ENCODE data around the gene KLC3. TPM values are rescaled to one million over a fixed set of nuclear protein-coding genes. Genes with fewer than 3 reads are reported as not detected.
A peak's percentile ranks its signal among the peaks of the same experiment; 100 is the strongest.

KLC3 gene
- total RNA-seq (1 to 10 TPM; 1.7 to 3.3 (median 2.4) TPM), polyA plus RNA-seq (1 to 10 TPM; 4.6 to 6.4 TPM)

GRCh38 chr19:45340232-45340898 is at the start of gene KLC3:
Gene KLC3, plus strand, starts transcription at chr19:45340750. Its CDS starts 4,792 bp downstream, at chr19:45345542.
- no peaks in the 10 kb centered on the region for H3K36me3 ChIP-seq
- intact Hi-C loops (cut with DNase I), result no loop called here

GRCh38 chr19:45291834-45292233 is 48.7 kb upstream of the KLC3 start:
- Histone ChIP-seq H3K4me1 (no peaks in the 10 kb centered on the region), H3K27me3 (no peaks in the 10 kb centered on the region), H3K4me3 (no peak overlapping the region), H3K27ac (no peak overlapping the region), H3K36me3 (peaks cover 0 to 8% (median 0%) of the 10 kb centered on the region in 3 donors), H3K9me3 (no peaks in the 10 kb centered on the region)
- FAIRE-seq (no peak), DNase-seq (no peak), ATAC-seq (no peak)
- 96 to 98% methylated on average over 1 of the region's 1 CpG for WGBS, 2 donors
- intact Hi-C loops (cut with DNase I), result no loop called here
- TF ChIP-seq CTCF (IDR thresholded peaks at IDR 0.05), result no peak

More at GRCh38 chr19:45340232-45340898, at the start of gene KLC3:
- FAIRE-seq (no peak), ATAC-seq (peak; percentile 88 to 94 (median 90)), DNase-seq (peak; percentile 45 to 88 (median 78))
- WGBS, 2 donors, result 9 to 11% methylated on average over 46 to 50 of the region's 50 CpGs
- H3K4me3 ChIP-seq, result peak within 1 kb of the TSS; percentile 31 to 62 (median 48)
- H3K9me3 ChIP-seq, result no peaks in the 10 kb centered on the region
- no peak within 1 kb of the TSS for H3K27ac ChIP-seq
- TF ChIP-seq CTCF (IDR thresholded peaks at IDR 0.05), result no peak
- no peaks in the 10 kb centered on the region for H3K27me3 ChIP-seq
- H3K4me1 ChIP-seq, result peaks cover 0 to 3% (median 0%) of the 10 kb centered on the region in 3 donors

- no peak for TF ChIP-seq CTCF (IDR thresholded peaks at IDR 0.05)
- no peak overlapping the region for H3K4me3 ChIP-seq
- peak in 1 of 4 donors; percentile 8 for ATAC-seq
- H3K36me3 ChIP-seq, result no peaks in the 10 kb centered on the region
- no peaks in the 10 kb centered on the region for H3K4me1 ChIP-seq
- intact Hi-C loops (cut with DNase I), result no loop called here
- H3K27ac ChIP-seq, result peak overlapping the region in 2 of 4 donors; percentile 8 to 58
- 54 to 67% methylated on average over 4 of the region's 4 CpGs for WGBS, 2 donors
- DNase-seq, result no peak
- no peaks in the 10 kb centered on the region for H3K27me3 ChIP-seq
- FAIRE-seq, result no peak
- H3K9me3 ChIP-seq, result no peaks in the 10 kb centered on the region
These were observed 46.9 kb upstream of the KLC3 start for GRCh38 chr19:45293682-45294081.

GRCh38 chr19:45294291-45295029 is 46.1 kb upstream of the KLC3 start:
- H3K27ac ChIP-seq, result peak overlapping the region; percentile 8 to 58 (median 22)
- DNase-seq (peak in 4 of 6 donors; percentile 39 to 68 (median 59)), ATAC-seq (peak; percentile 73 to 85 (median 80)), FAIRE-seq (no peak)
- no peaks in the 10 kb centered on the region for H3K27me3 ChIP-seq
- no peak overlapping the region for H3K4me3 ChIP-seq
- no peaks in the 10 kb centered on the region for H3K9me3 ChIP-seq
- no peak for TF ChIP-seq CTCF (IDR thresholded peaks at IDR 0.05)
- no peaks in the 10 kb centered on the region for H3K4me1 ChIP-seq
- intact Hi-C loops (cut with DNase I), result no loop called here
- 48 to 51% methylated on average over 12 of the region's 12 CpGs for WGBS, 2 donors
- H3K36me3 ChIP-seq, result no peaks in the 10 kb centered on the region
